Suppressor macrophage (primary cell): ENCODE data around the gene IMPA2.
A peak's percentile ranks its signal among the peaks of the same experiment; 100 is the strongest.
"Not testable (repeated sequence)": the region's sequence is repeated elsewhere in the genome, so short reads cannot be mapped to it uniquely, and the experiment has no call there.

Experiments used
- DNase-seq, 4 experiments: peaks; one replicate each; pipeline ENCODE4 v3.0.0-alpha.2; 2020 to 2022

Gene IMPA2

DNA sequence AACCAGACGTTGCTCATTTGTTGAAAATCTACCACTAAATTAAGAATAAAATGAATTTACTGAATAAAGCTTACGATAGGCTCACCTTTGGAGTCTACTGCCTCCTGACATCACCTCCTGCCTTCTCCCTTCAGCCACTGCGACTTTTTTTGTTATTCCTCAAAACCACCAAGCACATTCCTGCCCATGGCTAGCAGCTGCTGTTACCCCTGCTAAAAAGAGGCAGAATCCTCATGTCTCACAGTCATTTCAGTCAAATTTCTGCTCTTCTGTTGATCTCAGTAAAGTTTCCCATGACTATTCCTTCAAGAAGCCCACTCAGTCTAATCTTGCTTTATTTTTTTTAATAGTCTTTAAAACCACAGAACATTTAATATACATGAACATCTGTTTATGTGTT is 71.6 kb downstream of the IMPA2 start:
- DNase-seq, result peak in 1 of 4 experiments; percentile 11

DNA sequence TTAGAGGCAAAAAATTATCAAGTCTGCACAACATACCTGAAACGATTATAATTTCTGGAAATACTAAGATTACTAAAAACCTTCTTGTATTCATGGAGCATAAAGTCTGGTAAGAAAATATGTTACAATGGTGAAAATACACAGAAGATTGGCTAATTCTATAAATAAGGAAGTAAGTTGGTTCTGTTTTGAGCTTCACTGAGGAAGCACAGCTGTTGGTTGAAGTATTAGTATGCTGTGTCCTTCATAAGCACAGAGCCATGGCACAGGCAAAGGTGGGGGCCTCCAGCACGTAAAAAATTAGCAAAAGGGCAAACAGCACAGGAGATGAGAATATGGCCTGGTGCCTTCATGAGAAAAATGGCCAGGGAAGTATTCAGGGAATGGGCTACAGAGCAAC is 72.0 kb downstream of the IMPA2 start:
- DNase-seq, result peak; percentile 35 to 82 (median 62)

DNA sequence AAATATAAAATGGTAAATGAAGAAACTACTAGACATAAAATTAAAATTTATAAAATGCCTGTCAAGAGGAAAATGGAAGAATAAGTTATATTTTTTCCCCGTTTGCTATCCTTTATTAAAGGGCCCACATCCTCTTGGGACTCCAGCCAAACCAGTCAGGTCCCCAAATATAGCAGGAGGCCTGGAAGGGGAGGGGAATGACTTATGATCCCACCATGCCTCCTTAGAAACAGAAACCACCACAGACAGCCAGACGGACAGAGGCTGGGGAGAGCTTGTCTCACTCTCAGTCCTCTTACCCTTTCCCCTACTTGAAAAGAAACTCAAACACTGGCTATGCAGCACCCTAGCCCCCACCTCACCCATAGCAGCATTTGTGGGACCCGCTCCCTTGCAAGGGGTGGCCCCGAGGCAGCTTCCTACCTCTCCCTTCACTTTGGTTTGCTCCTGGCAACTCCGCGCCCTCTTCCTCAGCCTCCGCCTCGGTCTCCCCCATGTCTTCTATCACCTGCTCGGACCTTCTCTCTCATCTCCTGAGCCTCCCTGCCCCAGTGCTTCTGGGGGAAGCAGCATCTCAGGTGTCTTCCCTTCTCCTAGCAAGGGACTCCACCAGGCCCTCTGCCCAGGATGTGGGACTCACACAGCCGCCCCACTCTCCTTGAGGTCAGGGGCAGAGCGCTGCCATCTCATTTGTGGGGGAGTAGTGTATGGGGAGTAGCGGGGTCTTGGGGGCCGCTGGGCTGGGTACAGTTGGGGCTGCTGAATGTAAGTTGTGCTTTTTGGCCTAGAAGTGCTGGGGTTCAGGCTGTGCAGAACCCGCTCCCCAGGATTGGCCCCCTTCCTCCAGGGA is 75.0 kb downstream of the IMPA2 start:
- no peak for DNase-seq

DNA sequence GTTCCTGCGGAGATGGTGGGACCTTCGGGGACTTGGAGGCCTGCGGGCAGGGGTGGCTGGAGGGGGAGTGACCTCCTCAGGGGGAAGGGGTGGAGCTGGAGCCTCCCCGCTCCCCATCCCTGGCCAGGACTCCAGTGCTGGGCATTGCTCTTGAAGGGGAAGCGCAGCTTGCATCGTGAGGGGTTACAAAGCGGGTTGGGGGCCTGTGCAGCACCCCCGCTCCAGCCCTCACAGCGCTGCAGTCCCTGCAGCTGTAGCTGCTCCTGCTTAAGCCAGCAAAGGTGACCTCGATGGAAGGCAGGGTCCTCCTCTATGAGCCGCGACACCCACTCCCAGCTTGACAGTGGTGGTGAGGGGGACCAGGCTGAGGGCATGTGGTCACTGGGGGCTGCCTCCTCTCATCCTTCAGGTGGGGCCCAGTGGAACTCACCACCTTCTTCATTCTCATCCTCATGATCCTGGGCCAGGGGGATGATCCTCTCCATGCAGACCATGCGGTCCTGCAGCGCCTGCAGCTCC is 75.6 kb downstream of the IMPA2 start:
- DNase-seq, result no peak

DNA sequence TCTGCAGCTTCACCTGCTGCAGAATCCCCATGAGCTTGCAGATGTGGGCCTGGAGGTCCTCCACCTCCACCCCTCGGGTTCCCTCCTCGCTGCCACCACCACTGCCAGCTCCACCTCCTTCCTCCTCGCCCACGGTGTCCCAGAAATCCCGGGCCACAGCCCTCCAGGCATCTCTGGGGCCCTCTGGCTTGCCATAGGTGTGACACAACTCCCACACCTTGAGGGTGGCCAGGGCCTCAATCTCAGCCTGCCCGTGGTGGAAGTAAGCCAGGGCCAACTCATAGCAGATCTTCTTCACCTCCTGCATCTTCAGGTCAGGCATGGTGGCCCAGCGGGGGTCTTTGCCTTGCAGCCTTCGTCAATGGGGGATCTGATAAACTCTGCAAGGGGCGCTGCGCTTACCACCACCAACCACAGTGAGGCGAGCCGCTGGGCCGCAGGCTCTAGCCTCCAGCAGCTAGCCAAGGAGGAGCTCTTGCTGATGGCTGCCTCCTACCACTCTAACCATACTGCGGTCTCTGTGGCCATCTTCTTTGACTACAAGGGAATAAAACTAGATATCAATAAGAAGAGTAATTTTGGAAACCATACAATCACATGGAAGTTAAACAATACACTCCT is 76.2 kb downstream of the IMPA2 start:
- no peak for DNase-seq

DNA sequence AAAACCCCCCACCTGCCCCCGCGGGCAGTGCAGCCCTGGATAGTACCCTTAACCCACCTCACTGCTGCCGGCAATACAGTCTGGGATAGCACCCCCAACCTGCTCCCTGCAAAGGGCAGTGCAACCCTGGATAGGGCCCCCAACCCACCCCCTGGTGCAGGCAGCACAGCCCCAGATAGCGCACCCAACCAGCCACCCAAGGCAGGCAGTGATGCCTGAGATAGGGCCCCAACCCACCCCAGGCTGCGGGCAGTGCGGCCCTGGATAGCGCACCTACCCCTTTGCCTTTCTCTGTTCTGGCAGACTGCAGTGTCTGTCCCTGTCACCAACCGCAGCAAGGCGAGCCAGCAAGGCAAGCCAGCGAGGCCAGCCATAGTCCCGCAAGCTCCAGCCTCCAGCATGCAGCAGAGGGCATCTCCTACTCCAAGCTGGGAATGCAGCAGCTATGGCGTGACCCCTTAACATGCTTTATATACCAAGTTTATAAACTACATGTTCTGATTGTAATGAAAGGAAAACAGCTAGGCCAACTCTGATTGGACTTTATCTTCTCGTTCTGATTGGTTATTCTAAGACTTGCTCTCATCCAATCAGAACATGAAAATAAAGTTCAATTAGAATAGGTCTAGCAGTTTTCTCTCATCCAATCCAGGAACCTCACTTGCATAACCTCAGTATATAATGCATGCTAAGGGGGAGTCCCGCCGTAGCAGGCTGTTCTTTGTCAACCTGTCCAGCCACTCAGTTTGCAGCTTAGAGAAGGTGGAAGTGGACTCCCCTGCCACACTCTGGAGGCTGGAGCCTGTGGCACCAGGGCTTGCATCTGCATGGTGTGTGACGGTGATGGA is 78.3 kb downstream of the IMPA2 start:
- no peak for DNase-seq

DNA sequence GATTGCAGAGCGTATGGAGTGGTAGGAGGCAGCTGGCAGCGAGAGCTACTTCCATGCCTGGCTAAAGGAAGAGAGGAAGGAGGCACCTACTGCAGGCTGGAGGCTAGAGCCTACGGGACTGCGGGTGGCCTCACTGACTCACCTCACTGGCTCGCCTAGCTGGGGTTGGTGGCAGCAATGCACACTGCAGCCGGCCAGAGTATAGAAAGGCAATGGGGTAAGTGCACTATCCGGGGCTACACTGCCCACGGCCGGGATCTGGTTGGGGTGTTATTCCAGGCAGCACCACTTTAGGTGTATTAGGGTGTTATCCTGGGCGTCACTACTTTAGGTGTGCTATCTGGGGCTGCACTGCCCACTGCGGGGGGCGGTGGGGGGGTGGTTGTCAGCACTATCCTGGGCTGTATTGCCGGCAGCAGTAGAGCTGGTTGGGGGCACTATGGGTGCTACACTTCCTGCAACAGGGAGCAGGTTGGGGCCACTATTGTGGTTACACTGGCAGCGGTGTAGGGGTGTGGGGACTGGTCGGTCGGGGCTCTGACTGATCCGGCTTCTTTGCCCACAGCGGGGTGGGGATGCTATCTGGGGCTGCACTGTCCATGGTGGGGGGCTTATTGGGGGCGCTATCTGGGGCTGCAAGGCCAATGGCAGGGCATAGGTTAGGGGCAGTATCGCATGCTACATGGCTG is 79.0 kb downstream of the IMPA2 start:
- DNase-seq, result no peak

DNA sequence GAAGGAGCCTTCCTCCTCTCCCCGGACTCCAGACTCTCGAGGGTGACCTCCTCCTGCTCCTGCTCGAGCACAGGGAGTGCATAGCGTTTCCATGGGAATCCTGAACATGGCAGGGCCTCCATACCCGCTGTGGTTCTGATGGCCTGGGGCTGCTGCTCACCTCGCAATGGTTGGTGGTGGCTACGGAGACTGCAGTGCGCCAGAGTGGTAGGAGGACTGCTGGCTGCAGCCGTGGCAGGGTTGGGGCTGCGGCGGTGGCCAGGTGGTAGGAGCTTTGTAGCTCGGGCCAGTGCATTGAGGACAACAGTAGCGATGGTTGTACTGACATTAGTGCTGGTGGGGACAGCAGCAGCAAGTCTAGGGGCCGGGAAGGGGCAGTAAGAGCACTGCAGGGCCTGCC is 80.4 kb downstream of the IMPA2 start:
- DNase-seq, result no peak

DNA sequence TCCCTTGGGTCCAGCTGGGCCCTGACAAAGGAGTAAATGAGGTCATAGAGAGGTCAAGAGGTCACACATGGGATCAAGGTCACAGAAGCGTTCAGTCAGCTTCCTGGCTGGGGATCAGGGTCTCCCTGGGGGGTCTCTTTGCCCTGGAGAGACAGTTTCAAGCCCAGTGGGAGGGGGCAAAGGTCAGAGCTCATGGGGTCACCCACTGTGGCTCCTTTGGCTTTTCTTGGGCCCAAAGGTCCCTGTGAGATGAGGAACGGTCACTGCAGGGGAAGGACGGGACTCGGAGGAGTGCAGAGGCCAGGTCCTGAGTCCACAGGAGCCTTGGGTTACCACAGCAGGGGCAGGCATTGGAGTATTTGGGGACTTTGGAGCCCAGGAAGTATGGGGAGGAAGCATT is 81.7 kb downstream of the IMPA2 start:
- DNase-seq, result no peak

DNA sequence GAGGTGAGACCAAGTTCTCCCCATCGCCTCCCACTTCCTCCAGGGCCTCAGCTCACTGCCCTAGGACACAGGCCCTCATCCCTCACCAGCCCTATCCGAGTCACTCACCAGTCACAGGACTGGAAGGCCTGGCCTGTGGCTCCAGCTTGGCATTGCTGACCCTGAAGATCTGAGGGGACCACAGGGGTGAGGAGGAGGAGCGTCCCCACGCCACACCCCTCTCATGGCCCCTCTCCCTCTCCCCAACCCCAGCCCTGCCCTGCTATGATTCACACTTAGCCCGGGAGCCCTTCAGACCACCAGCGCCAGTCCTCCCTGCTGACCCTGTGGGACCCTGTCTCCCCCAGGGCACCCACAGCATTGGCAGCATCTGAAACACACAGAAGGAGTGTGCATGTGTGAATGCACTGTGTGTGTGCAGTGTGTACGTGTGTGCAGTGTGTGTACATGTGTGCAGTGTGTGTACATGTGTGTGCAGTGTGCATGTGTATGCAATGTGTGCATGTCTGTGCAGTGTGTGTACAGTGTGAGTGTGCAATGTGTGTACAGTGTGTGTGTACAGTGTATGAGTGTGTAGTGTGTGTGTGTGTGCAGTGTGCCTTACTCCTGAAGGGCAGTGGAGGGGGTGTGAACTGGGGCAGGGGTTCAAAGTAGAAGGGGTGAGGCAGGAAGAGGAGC is 82.9 kb downstream of the IMPA2 start:
- DNase-seq, result no peak

DNA sequence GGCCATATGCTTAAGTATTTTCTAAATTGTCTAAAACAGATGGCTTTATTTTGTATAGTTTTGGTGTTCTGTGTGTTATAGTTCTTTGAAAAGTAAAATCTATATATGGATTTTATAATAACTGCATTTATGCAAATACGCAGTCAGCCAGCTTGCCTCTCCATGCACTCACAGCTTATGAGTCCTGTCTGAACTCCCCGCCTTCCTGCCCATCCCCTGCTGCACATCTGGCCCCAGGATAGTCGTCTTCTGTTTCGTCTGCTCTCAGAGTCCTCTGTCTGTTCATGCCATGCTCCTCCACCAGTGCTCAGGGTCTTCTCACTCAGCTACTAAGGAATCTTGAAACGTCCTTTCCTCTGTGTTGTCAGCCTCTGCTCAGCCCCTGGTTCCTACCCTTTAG is 84.1 kb downstream of the IMPA2 start:
- DNase-seq, result no peak

DNA sequence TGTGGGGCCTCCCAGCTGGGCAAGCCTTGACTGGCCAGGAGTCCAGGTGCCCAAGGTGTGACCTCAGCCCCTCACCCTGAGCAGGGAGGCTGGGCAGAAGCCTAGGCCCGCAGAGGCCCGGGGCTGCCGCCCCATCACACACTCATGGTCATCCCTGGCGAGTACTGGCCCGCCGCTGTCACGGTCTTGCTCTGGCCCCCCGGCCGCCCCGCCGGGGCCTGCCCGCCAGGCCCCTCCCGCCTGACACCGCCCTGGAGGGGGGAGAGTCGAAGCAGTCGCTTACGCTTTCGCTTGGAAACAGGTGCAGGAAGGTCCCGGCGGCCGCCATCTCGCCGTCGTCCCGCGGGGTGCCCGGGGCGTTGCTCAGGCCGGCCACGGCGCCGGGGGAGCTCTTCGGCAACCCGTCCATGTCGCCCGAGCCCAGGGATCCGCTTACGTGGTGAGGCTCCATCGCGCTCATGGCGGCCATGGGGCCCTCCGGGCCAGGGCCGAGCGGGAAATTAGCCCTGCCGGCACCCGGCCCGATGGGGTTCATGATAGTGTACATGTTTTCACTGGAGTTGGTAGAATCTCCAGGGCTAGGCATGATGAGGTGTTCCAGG is 85.7 kb downstream of the IMPA2 start:
- DNase-seq, result no peak

DNA sequence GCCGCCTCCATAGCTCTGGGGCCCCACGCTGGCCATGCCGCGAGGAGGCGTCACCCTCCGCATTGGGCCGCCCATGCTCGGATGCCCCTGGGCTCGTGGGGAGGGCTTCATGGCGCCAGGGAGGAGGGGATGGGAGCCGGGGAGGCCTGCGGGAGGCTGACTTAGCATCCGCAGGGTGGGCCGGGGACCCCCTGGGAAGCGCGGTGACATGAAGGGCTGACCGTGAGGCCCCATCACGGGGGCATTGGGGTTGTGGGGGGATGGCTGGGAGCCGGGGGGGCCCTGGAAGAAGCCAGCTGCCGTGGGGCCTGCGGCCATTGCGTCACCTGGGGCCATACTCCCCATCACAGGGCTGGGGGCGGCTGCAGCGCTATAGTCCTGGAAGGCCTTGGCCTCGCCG is 86.4 kb downstream of the IMPA2 start:
- no peak for DNase-seq

DNA sequence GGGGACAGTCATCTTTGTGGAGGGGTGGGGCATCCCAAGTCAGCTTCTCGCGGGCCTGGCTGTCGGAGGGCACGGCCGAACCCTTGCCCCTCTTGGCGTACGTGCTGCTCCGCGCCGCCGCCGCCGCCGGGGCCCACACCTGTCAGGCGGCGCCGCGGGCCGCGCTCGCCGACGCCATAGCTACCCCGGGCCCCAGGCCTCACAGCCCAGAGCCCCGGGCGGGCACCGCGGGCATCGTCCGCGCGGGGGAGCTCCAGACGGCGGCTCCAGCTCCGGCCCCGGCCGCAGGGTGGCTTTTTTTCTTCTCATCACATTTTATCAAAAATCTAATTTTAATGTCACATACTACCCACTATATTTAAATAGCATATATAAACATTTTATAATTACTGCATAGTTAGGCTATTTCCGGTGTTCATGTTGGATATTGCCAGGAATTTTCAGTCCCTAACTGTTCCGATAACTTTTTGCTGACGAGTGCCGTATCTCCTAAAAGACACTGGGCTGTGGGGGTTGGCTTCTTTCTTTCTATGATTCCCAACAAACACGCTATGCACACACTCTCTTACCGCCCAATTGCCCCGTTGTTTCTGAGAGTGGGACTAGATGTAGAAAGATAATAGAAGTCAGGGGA is 87.1 kb downstream of the IMPA2 start:
- DNase-seq, result peak in 2 of 4 experiments; percentile 17 to 27

DNA sequence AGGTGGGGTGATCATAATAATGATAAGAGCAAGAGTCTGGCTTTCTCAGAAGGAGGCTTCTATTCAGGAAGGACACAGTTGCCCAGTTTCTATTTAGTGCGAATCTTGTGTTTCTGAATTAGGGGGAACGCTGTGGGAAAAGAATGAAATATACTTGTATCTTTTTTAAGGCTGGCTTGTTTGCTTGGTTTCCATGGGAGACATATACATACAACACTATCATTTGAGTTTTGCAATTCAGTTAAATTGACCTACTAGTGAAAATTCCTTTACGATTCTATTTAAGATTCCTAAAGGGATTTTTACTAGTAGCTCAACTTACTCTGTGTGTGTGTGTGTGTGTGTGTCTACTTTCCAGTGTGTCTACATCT is 87.6 kb downstream of the IMPA2 start:
- DNase-seq, result no peak

DNA sequence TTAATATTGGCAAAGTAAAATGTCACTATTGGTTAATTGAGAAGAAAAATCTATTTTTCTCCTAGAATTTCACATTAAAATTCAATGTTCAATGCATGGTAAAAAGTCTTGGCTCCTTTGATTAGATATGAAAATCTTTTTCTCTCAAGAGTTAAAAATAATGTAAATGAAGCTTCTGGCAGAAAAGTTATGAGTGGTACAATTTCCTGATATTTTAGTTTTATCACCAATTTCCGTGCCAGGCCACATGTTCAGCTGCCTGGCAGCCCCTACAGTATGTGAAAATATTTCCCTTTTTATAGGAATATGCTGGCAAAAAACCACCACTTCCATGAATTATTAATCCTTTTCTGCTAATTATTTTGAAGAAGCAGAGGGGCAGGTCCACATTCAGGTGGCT is 89.8 kb downstream of the IMPA2 start:
- not testable (repeated sequence) for DNase-seq

DNA sequence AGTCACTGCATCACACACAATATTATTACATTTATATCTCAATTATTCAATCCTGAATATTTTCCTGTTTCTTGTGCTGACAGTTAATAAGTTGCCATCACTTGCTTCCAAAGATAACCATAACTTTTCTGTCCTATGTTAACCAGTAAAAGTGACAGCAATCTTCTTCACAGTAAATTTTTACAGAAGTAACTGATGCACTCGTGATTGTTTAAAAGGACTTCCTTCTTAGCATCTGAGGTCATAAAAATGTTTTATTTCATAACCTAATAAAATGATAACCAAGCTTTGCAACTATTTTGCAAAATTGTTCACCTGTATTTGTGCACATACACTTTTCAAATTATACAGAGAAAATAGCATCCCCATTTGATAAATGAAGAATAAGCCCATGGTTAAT is 91.7 kb downstream of the IMPA2 start:
- DNase-seq, result peak in 2 of 4 experiments; percentile 59 to 64

DNA sequence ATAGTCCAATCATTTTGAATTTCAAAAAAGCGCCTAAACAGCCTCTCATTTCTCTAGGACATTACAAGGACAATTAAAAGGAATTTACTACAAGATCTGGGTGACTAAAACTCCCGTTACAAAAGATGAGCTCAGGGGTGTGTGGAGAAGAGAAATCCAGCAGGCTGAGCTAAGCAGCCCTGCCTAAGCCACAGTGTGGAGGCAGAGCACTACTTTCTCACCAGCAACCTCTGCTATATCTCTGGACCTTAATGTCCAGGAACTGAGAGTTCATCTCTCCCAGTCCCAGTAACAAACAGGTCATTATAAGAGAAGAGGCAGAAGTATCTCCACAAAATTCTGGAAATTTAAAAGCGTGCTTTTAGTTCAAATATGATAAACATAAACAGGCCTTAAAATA is 93.4 kb downstream of the IMPA2 start:
- peak in 2 of 4 experiments; percentile 10 to 26 for DNase-seq

DNA sequence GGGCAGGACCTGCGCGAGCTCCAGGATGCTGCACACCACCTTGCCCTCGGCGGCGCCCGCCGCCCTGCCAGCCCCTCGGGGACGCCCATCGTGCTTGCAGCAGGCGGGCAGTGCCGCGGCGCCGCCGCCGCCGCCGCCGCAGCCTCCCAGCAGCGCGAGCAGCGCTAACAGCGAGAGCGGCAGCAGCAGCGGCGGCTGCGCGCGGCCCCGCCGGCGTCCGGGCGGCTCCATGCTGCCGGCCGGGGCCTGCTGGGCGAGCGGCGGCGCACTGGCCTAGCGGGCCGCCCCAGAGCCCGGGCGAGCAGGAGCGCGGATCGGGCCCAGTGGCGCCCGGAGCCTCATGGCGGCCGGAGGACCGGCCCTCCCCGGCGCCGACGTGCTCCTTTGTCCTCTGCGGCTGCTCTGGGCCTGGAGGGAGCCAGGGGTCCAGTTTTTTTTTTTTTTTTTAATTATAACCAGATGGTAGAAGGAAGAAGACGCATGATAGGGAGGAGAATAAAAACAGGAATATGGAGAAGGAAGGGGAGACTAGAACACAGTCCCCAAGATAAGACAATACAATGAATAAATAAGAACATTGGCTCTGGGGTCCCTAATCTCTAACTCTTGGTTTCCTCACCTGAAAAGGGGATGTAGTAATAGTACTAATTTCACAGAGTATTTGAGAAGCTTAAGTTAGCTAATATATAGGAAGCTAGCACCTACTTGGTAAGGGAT is 95.3 kb downstream of the IMPA2 start:
- peak; percentile 11 to 75 (median 44) for DNase-seq

DNA sequence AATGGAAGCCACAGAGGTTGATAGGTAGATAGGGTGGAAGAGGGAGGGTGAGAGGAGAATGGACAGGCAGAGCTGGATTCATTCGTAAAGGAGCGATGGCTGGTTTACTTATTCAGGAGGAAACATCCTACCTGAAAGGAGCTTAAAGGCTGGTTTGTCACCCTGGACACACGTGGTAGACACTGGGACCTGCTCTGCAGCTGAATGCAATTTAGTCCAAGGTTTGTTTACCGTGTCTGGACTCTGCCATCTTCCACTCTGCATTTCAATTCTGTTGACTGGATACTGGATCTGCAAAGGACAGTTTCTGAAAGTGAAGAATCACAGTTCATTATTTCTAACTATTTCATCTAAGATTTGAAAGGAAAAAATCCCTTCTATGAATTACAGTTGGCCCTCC is 96.7 kb downstream of the IMPA2 start:
- not testable (repeated sequence) for DNase-seq
